Endothelial cell of umbilical vein (primary cell): ENCODE data around the gene AGBL4. TPM values are rescaled to one million over a fixed set of nuclear protein-coding genes. Genes with fewer than 3 reads are reported as not detected.
"Not testable (repeated sequence)": the region's sequence is repeated elsewhere in the genome, so short reads cannot be mapped to it uniquely, and the experiment has no call there.

Source experiments
- BruUV-seq: library from RNA; stranded (reverse); fragments of 400-500 nt; replicated peaks from 2 replicates; lab custom pipeline; 2021; lab: Mats Ljungman, UMichigan
- CTCF ChIA-PET: fragments of 300-600, 350-600 bp; sonication (Branson Sonifier 250); formaldehyde crosslinking; loops from one replicate; lab custom pipeline; 2021; ENCODE audit warnings: antibody characterized with exemption, inconsistent platforms; lab: Charles Lee
- POLR2A ChIA-PET: fragments of 300-600, 350-600 bp; sonication (Branson Sonifier 250); formaldehyde crosslinking; loops from one replicate; lab custom pipeline; 2021; ENCODE audit warnings: antibody characterized with exemption, inconsistent platforms; lab: Charles Lee
- DNase-seq: peaks from one replicate; pipeline ENCODE4 v3.0.0-alpha.2; 2011; ENCODE audit warnings: low read depth, low spot score
- FAIRE-seq: peaks from 2 replicates; lab custom pipeline; 2011; peaks lifted over from hg19 to GRCh38; lab: Jason Lieb, UNC
- H2AFZ ChIP-seq: 2 replicates; pipeline ENCODE4 v1.6.0; 2012; ENCODE audit warnings: low read depth, low read length, control low read depth, inconsistent platforms
- H3K27ac ChIP-seq: 2 replicates; pipeline ENCODE4 v1.5.1; 2011; ENCODE audit warnings: low read depth, mild to moderate bottlenecking, control low read depth, low read length, moderate library complexity; ENCODE audit not compliant: insufficient read depth
- H3K27me3 ChIP-seq, 2 experiments: 2 replicates each; pipeline versions ENCODE4 v1.6.0 to v1.6.1; 2011; ENCODE audit warnings: low read length in 2 of 2, mixed read lengths in 1 of 2; ENCODE audit not compliant: control insufficient read depth in 2 of 2, insufficient read depth in 2 of 2
- H3K36me3 ChIP-seq, 2 experiments: 2 replicates in 1 of 2; 3 replicates in 1 of 2; pipeline ENCODE4 v1.5.1; 2011; ENCODE audit warnings: low read length in 2 of 2, mild to moderate bottlenecking in 1 of 2, moderate library complexity in 1 of 2; ENCODE audit not compliant: control insufficient read depth in 2 of 2, insufficient read depth in 2 of 2; ENCODE audit errors: extremely low read depth in 1 of 2
- H3K4me1 ChIP-seq: 3 replicates; pipeline ENCODE4 v1.5.1; 2011; ENCODE audit warnings: mild to moderate bottlenecking, low read length; ENCODE audit not compliant: control insufficient read depth, insufficient read depth; ENCODE audit errors: extremely low read depth
- H3K4me2 ChIP-seq: 2 replicates; pipeline ENCODE4 v1.6.1; 2011; ENCODE audit warnings: low read length, control low read depth, mixed read lengths; ENCODE audit not compliant: insufficient read depth
- H3K4me3 ChIP-seq, 3 experiments: fragments of 200-600 bp in 1 of 3; sonication (generic), shearing (Covaris generic) in 1 of 3; replicated peaks in 1 of 3; 2 replicates each; pipeline ENCODE4 v1.5.1; 2011 to 2016; ENCODE audit warnings: control low read depth in 3 of 3, low read length in 3 of 3, mild to moderate bottlenecking in 2 of 3, inconsistent platforms in 1 of 3, low read depth in 1 of 3, moderate library complexity in 1 of 3; ENCODE audit not compliant: insufficient read depth in 1 of 3
- H3K79me2 ChIP-seq: 2 replicates; pipeline ENCODE4 v1.6.0; 2012; ENCODE audit warnings: low read length, inconsistent platforms; ENCODE audit not compliant: control insufficient read depth, insufficient read depth
- H3K9ac ChIP-seq: replicated peaks from 2 replicates; pipeline ENCODE3; 2011; ENCODE audit warnings: low read length, control low read depth; ENCODE audit not compliant: insufficient read depth; ENCODE audit errors: extremely low read depth
- H3K9me1 ChIP-seq: replicated peaks from 3 replicates; pipeline ENCODE4 v1.6.0; 2011; ENCODE audit warnings: mild to moderate bottlenecking, low read length; ENCODE audit not compliant: control insufficient read depth, insufficient read depth; ENCODE audit errors: extremely low read depth
- H3K9me3 ChIP-seq: replicated peaks from 2 replicates; pipeline ENCODE4 v1.5.1; 2012; ENCODE audit warnings: low read length, inconsistent platforms; ENCODE audit not compliant: control insufficient read depth, insufficient read depth
- H4K20me1 ChIP-seq: replicated peaks from 2 replicates; pipeline ENCODE3; 2011; ENCODE audit warnings: mild to moderate bottlenecking, low read length; ENCODE audit not compliant: control insufficient read depth, insufficient read depth; ENCODE audit errors: extremely low read depth
- CTCF ChIP-seq, 2 donors: IDR thresholded peaks; 1 replicate in 1 of 2; 2 replicates in 1 of 2; pipeline ENCODE4 v1.5.1; 2011; ENCODE audit warnings: low read length in 2 of 2, mild to moderate bottlenecking in 2 of 2, moderate library complexity in 2 of 2, control low read depth in 1 of 2, inconsistent platforms in 1 of 2, low read depth in 1 of 2; ENCODE audit not compliant: insufficient read depth in 1 of 2; ENCODE audit errors: extremely low read depth in 1 of 2
- EZH2 ChIP-seq: IDR thresholded peaks from 2 replicates; pipeline ENCODE4 v1.6.1; 2012; ENCODE audit warnings: borderline replicate concordance, low read depth, mild to moderate bottlenecking, moderate library complexity, low read length, inconsistent platforms; ENCODE audit not compliant: severe bottlenecking
- FOS ChIP-seq: IDR thresholded peaks from 2 replicates; pipeline ENCODE4 v1.6.1; 2011; ENCODE audit warnings: mild to moderate bottlenecking, low read length, moderate library complexity, borderline replicate concordance; ENCODE audit not compliant: insufficient read depth
- GATA2 ChIP-seq: IDR thresholded peaks from 2 replicates; pipeline ENCODE4 v1.7.0; 2011; ENCODE audit warnings: low read depth, mild to moderate bottlenecking, moderate library complexity, mixed read lengths, low read length; ENCODE audit not compliant: insufficient read length, insufficient read depth
- JUN ChIP-seq: IDR thresholded peaks from 2 replicates; pipeline ENCODE4 v1.6.1; 2011; ENCODE audit warnings: borderline replicate concordance, low read depth; ENCODE audit not compliant: insufficient read length, insufficient read depth
- MAX ChIP-seq: IDR thresholded peaks from 2 replicates; pipeline ENCODE4 v1.6.1; 2011; ENCODE audit not compliant: insufficient read depth, insufficient read length
- MYC ChIP-seq: IDR thresholded peaks from one replicate; pipeline ENCODE4 v1.6.1; 2011; ENCODE audit warnings: mild to moderate bottlenecking, low read depth, low read length
- POLR2A ChIP-seq: IDR thresholded peaks from 2 replicates; pipeline ENCODE4 v1.6.1; 2012; ENCODE audit warnings: low read depth, mild to moderate bottlenecking, control low read depth, low read length
- POLR2AphosphoS5 ChIP-seq: IDR thresholded peaks from 2 replicates; pipeline ENCODE4 v1.6.1; 2012; ENCODE audit warnings: low read depth, mild to moderate bottlenecking, control low read depth, low read length, moderate library complexity; ENCODE audit not compliant: insufficient read depth
- dilution Hi-C: fragments of 300-500 bp; cut with MboI; formaldehyde crosslinking; loops from one replicate; pipeline ENCODE4 v1.15.0; 2019; ENCODE audit warnings: low sequenced_read_pairs; ENCODE audit not compliant: extremely low pct_ligation_motif_present
- intact Hi-C: fragments of 100-400 bp; cut with micrococcal nuclease; formaldehyde crosslinking; loops from one replicate; pipeline ENCODE4 v1.10.0; 2022
- polyA plus RNA-seq, 4 experiments: library from polyadenylated mRNA; depleted of rRNA in 3 of 4; stranded (reverse) in 3 of 4; unstranded in 1 of 4; fragments of >200 nt; gene quantifications; 2 replicates each; pipeline versions ENCODE4 v1.2.1 to v1.2.3, GENCODE V29; 2011 to 2012; ENCODE audit warnings: missing spikeins in 1 of 4
- total RNA-seq: library from RNA; stranded (reverse); gene quantifications from 2 replicates; pipeline ENCODE4 v1.2.3, GENCODE V29; 2021

AGBL4 gene
- total and polyA plus RNA-seq, 2 donors (not counting 3 experiments of a cell fraction or from before 2014, with no cell fraction given): not detected

GRCh38 chr1:49306507-49307070 lies 717.2 kb downstream of the AGBL4 start:
- ChIA-PET POLR2A (no interaction called here), CTCF (no interaction called here)
- Histone ChIP-seq H3K9me1 (no peaks in the 10 kb centered on the region), H3K27ac (no peak overlapping the region), H2AFZ (no peak overlapping the region), H3K27me3 (no peaks in the 10 kb centered on the region), H4K20me1 (no peaks in the 10 kb centered on the region), H3K9ac (no peak overlapping the region), H3K9me3 (peaks cover 3% of the 10 kb centered on the region), H3K4me2 (no peak overlapping the region), H3K79me2 (no peaks in the 10 kb centered on the region), H3K36me3 (no peaks in the 10 kb centered on the region), H3K4me3 (no peak overlapping the region), H3K4me1 (no peaks in the 10 kb centered on the region)
- BruUV-seq: no TSS peak
- intact Hi-C loops: no loop called here
- TF ChIP-seq EZH2: no peak
- no peak for TF ChIP-seq MAX
- no peak for TF ChIP-seq FOS
- no peak for TF ChIP-seq MYC
- no peak for TF ChIP-seq JUN
- TF ChIP-seq CTCF (IDR thresholded peaks at IDR 0.05; ENCODE audit: extremely low read depth in 1 of 2, insufficient read depth in 1 of 2, low read depth in 1 of 2, low read length in 2 of 2): no peak
- no peak for TF ChIP-seq GATA2
- no peak for TF ChIP-seq POLR2AphosphoS5
- TF ChIP-seq POLR2A: no peak
- DNase-seq (no peak), FAIRE-seq (no peak)
- dilution Hi-C loops: no loop called here

- H3K9ac ChIP-seq, H3K4me3 ChIP-seq, POLR2A ChIA-PET, BruUV-seq, H3K79me2 ChIP-seq, H3K27me3 ChIP-seq, dilution Hi-C loops, H3K36me3 ChIP-seq, H3K4me2 ChIP-seq, H4K20me1 ChIP-seq, CTCF ChIA-PET, H2AFZ ChIP-seq, H3K4me1 ChIP-seq, H3K9me1 ChIP-seq, H3K9me3 ChIP-seq, FAIRE-seq, H3K27ac ChIP-seq, DNase-seq, intact Hi-C loops: not testable (repeated sequence)
Observed at GRCh38 chr1:49302400-49302799, 721.4 kb downstream of the AGBL4 start.
